Astrocyte (in vitro differentiated cells and primary cell): Measurements from ENCODE around the gene FGFR3.

Experiments
- EZH2 ChIP-seq: IDR thresholded peaks from 2 replicates; pipeline ENCODE4 v1.6.1; 2012; ENCODE audit warnings: mild to moderate bottlenecking, low read length, inconsistent platforms; ENCODE audit not compliant: insufficient read depth
- TF ChIP-seq, protein P1 (sequence below): IDR thresholded peaks from 2 replicates; pipeline ENCODE4 v1.5.1; 2011; ENCODE audit warnings: low read depth, mild to moderate bottlenecking, inconsistent platforms, low read length, moderate library complexity; ENCODE audit not compliant: insufficient read depth

- TF ChIP-seq, protein P1, sequence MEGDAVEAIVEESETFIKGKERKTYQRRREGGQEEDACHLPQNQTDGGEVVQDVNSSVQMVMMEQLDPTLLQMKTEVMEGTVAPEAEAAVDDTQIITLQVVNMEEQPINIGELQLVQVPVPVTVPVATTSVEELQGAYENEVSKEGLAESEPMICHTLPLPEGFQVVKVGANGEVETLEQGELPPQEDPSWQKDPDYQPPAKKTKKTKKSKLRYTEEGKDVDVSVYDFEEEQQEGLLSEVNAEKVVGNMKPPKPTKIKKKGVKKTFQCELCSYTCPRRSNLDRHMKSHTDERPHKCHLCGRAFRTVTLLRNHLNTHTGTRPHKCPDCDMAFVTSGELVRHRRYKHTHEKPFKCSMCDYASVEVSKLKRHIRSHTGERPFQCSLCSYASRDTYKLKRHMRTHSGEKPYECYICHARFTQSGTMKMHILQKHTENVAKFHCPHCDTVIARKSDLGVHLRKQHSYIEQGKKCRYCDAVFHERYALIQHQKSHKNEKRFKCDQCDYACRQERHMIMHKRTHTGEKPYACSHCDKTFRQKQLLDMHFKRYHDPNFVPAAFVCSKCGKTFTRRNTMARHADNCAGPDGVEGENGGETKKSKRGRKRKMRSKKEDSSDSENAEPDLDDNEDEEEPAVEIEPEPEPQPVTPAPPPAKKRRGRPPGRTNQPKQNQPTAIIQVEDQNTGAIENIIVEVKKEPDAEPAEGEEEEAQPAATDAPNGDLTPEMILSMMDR, result no peak
- no peak for TF ChIP-seq EZH2
Measured at GRCh38 chr4:1797298-1797860, 4.3 kb downstream of the FGFR3 start.
